ENCODE measurements around the gene OPHN1.
A peak's percentile ranks its signal among the peaks of the same experiment; 100 is the strongest.

Gene OPHN1

GRCh38 chrX:68433155-68433980 is at the start of gene OPHN1:
TSS of gene OPHN1 (minus strand) at chrX:68433495. CDS start at chrX:68433020, 475 bp downstream.
- peak; percentile 81 for DNase-seq (ENCODE audit: low spot score)

DNA sequence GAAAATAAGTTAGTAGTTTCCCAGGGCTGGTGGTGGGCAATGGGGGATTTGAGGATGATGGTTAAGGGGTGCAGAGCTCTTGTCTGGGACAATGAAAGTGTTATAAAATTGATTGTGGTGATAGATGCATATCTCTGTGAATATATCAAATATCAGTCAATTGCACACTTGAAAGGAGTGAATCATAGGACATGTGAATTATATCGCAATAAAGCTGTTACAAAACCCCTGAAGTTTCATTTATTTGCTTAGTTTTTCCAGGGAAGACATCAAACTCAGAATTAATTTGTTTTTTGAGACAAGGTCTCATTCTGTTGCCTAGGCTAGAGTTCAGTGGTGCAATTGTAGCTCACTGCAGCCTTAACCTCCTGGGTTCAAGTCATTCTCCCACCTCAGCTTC is 47.7 kb upstream of the OPHN1 start:
- no peak for DNase-seq (ENCODE audit: low spot score)

DNA sequence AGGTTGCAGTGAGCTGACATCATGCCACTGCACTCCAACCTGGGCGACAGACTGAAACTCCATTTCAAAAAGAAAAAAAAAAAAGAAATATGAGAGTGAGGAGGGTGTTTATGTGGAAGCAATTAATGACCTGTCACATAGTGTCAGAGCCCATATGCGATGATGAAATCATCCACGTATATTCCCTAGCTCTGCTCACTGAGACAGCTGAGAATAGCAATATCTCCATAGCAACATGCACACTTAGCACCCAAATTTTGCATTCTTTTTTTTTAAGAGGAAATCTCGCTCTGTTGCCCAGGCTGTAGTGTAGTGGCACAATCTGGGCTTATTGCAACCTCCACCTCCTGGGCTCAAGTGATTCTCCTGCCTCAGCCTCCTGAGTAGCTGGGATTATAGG is 31.5 kb upstream of the OPHN1 start:
- DNase-seq (ENCODE audit: low spot score): no peak

DNA sequence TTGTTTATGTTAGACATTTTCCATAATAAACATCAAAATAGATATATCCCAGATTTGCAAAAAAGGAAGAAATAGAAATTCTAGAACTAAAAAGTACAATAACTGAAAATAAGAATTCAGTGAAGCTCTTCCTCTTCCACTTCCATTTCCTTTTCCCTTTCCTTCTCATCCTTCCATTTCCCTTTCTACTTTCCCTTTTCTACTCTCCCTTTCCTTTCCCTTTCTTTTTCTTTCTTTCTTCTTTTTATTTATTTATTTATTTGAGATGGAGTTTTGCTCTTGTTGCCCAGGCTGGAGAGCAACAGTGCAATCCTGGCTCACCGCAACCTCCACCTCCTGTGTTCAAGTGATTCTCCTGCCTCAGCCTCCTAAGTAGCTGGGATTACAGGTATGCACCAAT is 30.6 kb upstream of the OPHN1 start:
- no peak for DNase-seq (ENCODE audit: low spot score)

- DNase-seq (ENCODE audit: low spot score): no peak
Measured at GRCh38 chrX:68462653-68463052, 29.4 kb upstream of the OPHN1 start.

DNA sequence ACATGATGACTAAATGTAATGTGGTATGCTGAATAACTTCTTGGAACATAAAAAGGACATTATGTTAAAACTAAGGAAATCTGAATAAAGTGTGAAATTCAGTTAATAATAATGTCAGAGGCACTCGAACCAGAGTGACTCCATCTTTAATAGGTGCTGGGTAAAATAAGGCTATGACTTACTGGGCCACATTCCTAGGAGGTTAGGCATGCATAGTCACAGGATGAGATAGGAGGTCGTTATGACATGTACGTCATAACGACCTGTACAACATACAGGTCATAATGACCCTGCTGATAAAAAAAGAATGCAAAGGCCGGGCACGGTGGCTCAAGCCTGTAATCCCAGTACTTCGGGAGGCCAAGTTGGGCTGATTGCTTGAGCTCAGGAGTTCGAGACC is 28.9 kb upstream of the OPHN1 start:
- no peak for DNase-seq (ENCODE audit: low spot score)

DNA sequence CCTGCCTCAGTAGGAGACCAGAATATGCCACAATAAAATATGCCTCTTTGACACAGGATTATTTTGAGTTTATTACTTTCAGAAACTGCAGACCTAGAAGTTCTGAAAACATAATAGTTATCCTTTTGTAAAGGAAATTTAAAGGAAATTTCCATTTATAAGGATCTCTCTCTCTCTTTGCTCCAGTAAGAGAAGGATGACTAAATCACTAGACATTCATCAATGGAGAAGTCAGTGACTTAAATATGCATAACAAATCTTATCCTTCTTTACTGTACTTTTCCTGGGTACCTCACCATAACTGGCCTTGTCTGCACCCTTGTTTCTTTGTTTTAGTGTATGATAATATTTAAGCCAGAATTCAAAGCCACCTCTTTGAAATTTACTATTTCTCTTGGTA is 28.3 kb upstream of the OPHN1 start:
- no peak for DNase-seq (ENCODE audit: low spot score)

GRCh38 chrX:68461093-68461492 is 27.8 kb upstream of the OPHN1 start:
- DNase-seq (ENCODE audit: low spot score): no peak

DNA sequence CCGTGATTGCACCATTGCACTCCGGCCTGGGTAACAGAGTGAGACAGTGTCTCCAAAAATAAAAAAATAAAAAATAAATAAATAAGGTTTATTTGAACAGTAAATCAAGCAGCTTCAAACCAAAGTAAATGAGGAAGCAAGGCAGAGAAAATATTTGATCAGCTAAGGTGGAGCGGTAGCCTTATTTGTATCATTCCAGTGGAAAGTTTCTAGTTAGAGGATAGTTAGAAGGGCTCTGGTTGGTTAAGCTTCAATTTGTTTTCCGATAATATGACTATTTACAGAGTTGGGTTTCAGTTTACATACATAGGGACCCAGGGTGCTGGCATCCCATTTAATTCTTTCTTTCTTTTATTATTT is 21.8 kb upstream of the OPHN1 start:
- DNase-seq (ENCODE audit: low spot score): no peak

GRCh38 chrX:68454476-68455150 is 21.3 kb upstream of the OPHN1 start:
- no peak for DNase-seq (ENCODE audit: low spot score)

DNA sequence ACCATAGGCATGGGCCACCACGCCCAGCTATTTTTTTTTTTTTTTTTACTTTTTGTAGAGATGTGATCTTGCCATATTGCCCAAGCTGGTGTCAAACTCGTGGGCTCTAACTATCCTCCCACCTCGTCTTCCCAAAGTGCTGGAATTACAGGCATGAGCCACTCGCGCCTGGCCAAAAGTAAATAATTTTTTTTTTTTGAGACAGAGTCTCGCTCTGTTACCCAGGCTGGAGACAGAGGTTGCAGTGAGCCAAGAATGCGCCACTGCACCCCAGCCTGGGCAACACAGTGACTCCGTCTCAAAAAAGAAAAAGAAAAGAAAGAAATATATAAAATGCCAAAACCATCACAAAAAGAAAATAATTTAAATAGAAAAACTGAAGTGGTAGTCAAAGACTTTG is 18.4 kb upstream of the OPHN1 start:
- no peak for DNase-seq (ENCODE audit: low spot score)

GRCh38 chrX:68443155-68443868 is 10.0 kb upstream of the OPHN1 start:
- DNase-seq (ENCODE audit: low spot score): peak; percentile 42

DNA sequence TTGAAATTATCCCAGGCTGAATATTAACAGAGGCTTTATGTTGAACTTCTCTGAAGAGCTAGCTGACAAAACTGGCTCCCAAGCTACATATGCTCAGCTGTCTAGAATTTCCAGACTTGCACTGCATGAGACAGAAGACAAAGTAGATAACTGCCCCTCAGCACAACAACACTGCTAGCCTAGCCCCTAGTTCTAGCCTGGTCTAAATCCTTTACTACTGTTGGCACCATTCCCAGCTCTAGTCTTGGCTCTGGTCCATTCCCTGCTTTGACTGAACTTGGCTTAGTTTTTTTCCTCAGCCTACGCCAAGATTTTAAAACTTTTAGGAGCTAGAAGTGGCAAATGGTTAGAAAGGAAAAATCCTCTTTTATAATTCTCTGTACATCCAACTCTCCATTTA is 7.6 kb upstream of the OPHN1 start:
- DNase-seq (ENCODE audit: low spot score): peak; percentile 18

DNA sequence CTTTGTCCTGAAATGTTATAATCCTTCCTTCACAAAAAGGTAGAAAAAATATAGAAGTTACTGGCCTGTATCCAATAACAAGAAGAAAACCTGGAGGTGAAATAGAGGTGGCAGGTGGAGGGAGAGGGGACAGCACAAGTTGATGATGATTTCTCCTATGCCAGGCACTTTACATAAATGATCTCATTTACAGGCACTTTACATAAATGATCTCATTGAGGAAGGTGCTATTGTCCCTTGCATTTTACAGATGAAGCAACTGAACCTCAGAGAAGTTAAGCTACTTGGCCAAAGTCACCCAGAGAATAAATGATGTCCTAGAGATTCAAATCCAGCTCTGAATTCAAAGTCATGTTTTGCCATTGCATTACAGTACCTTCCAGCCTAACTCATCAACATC is 7.1 kb upstream of the OPHN1 start:
- DNase-seq (ENCODE audit: low spot score): no peak

DNA sequence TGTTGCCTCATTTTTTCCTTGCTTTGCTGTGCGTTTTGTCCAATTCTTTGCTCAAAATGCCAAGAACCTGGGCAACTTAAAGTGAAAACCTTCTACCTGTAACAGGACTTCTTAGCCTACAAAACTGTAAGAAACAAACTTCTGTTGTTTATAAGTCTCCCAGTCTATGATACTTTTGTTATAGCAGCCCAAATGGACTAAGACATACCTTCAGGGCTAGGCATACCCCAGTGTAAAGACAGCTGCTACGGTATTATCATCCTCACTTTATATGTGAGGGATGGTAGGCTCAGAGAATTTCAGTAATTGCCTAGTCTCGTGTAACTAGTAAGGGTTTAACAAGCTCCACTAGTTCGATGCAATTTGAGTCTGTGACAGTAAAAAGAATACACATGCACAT is 6.0 kb upstream of the OPHN1 start:
- DNase-seq (ENCODE audit: low spot score): no peak

GRCh38 chrX:68438575-68438974 is 5.3 kb upstream of the OPHN1 start:
- no peak for DNase-seq (ENCODE audit: low spot score)

DNA sequence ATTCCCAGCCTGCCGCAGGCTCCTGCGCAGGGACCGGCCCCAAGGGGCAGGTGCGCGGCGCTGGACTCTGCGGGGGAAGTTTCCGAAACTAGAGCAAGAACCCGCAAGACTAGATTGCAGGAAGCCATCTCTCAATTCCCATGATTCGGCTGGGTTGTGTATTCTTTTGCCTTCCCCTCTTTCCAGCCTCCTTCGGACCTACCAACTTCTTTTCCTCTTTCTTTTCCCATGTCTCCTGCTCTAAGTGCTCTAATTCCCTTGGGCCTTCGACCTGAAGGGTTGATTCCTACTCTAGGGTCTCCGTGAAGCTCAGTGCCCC is 645 bp upstream of the OPHN1 start:
- no peak for DNase-seq (ENCODE audit: low spot score)

DNA sequence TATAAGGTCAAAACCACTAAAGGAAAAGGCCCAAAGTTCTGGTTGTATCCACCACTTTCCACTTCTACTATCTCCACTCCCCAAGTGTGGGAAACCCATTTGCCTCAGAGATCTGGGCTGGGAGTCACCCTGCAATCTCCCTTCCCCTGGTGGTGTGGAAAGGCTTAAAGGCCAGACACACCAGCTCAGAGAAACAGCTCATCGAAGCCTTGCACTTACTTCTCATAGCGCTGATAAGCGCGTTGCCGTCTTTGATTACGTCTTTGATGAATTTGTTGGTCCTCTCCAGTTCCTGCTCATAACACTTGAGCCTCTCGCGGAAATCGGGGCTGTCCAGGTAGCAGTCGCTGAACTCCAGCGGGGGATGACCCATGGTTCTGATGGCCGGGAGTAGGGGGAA is 647 bp downstream of the OPHN1 start:
- DNase-seq (ENCODE audit: low spot score): peak; percentile 21

GRCh38 chrX:68431836-68432235 is 1.5 kb downstream of the OPHN1 start:
- no peak for DNase-seq (ENCODE audit: low spot score)

DNA sequence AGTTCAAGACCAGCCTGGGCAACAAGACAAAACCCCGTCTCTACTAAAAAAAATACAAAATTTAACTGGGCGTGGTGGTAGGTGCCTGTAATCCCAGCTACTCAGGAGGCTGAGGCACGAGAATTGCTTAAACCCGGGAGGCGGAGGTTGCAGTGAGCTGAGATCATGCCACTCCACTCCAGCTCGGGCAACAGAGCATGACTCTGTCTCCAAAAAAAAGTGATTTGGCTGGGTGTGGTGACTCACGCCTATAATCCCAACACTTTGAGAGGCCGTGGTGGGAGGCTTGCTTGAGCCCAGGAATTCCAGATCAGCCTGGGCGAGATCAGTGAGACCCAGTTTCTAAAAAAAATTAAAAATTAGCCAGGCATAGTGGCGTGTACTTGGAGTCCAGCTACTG is 4.1 kb downstream of the OPHN1 start:
- no peak for DNase-seq (ENCODE audit: low spot score)

DNA sequence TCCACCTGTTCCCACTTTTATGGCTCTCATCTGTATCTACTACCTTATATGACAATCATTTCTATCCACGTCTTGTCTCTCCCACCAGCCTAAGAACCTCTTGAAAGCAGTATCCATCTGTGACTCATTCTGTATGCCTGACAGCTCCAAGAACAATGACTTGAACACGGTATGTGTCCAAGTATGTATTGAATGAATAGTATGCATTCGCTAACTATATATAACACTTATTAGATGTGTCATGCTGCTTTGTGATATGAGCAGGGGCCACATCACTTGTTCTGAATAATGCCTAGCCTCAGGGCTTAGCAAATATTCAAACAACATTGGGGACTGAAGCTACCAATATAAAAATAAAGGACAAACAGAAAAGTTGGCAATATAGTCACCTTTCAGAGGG is 4.9 kb downstream of the OPHN1 start:
- peak; percentile 16 for DNase-seq (ENCODE audit: low spot score)

- no peak for DNase-seq (ENCODE audit: low spot score)
Measured at GRCh38 chrX:68424719-68425118, 8.6 kb downstream of the OPHN1 start.

DNA sequence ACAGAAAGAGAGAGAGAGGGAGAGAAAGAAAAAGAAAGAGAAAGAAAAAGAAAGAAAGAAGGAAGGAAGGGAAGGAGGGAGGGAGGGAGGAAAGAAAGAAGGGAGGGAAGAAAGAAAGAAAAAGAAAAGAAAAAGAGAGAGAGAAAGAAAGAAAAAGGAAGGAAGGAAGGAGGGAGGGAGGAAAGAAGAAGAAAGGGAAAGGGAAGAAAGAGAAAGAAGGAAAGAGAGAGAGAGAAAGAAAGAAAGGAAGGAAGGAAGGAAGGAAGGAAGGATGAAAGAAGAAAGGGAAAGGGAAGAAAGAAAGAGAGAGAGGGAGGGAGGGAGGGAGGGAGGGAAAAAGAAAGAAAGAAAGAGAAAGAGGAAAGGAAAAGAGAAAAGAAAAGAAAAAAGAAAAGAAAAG is 10.8 kb downstream of the OPHN1 start:
- no peak for DNase-seq (ENCODE audit: low spot score)
